ENCODE measurements around the gene GON7.
"Not testable (repeated sequence)": the region's sequence is repeated elsewhere in the genome, so short reads cannot be mapped to it uniquely, and the experiment has no call there.

GON7 gene

DNA sequence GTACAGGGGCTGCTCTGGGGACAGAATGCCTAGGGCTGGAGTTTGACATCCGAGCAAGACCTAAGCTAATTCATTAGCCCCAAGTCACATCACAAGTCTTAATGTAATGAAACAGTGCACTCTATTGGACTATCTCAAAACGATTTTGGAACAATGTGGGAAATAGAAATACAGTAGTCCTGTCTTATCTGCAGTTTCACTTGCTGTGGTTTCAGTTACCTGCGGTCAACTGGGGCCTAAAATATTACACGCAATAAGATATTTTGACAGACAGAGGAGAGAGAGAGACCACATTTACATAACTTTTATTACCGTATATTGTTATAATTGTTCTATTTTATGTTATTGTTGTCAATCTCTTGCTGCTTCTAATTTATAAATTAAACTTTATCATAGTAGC is 43.3 kb downstream of the GON7 start:
- DNase-seq (ENCODE audit: low read depth), result no peak
- no peak overlapping the region for H3K4me3 ChIP-seq (ENCODE audit: low read depth, low read length)
- TF ChIP-seq, protein P1, sequence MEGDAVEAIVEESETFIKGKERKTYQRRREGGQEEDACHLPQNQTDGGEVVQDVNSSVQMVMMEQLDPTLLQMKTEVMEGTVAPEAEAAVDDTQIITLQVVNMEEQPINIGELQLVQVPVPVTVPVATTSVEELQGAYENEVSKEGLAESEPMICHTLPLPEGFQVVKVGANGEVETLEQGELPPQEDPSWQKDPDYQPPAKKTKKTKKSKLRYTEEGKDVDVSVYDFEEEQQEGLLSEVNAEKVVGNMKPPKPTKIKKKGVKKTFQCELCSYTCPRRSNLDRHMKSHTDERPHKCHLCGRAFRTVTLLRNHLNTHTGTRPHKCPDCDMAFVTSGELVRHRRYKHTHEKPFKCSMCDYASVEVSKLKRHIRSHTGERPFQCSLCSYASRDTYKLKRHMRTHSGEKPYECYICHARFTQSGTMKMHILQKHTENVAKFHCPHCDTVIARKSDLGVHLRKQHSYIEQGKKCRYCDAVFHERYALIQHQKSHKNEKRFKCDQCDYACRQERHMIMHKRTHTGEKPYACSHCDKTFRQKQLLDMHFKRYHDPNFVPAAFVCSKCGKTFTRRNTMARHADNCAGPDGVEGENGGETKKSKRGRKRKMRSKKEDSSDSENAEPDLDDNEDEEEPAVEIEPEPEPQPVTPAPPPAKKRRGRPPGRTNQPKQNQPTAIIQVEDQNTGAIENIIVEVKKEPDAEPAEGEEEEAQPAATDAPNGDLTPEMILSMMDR (IDR thresholded peaks at IDR 0.05; ENCODE audit: low read depth, low read length, missing control alignments), result no peak

DNA sequence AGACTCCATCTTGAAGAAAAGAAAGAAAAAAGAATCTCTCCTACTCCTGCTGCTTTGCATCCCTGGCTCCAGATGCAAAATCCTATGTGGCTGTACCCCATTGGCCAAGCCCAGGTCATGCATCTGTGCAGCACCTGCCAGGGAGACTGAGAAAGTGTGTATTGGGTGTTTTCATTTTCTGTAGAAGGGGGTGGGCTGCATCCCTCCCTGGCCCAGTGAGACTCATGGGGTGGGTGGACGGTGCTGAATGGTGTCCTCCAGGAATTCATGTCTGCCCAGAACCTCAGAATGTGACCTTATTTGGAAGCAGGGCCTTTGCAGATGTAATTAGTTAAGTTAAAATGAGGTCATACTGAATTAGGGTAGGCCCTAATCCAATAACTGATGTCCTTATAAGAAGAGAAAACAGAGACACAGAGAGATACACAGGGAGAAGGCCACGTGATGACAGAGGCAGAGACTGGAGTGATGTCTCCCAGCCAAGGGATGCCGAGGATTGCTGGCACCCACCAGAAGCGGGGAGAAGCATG is 45.4 kb downstream of the GON7 start:
- TF ChIP-seq, protein P1 (IDR thresholded peaks at IDR 0.05; ENCODE audit: low read depth, low read length, missing control alignments), result no peak
- DNase-seq (ENCODE audit: low read depth), result no peak
- no peak overlapping the region for H3K4me3 ChIP-seq (ENCODE audit: low read depth, low read length)

DNA sequence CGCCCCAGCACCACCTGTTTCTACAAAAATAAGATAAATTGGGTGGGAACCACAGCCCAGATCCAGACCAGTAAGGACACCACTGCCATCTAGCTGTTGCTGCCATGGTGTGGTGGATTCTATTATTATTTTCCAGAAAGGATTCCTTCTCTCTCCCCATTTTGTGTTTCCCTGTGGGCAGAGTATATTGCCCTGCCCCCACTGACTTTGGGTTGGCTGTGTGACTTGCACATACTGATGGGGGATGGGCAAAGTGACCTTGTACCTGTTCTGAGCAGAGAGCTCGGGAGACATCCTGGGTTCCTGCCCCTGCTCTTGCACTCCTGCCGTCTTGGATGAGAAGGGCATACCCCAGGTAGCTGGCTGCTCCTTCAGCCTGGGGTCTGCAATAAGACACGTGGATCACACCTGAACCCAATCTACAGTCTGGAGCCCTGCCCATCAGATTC is 46.5 kb downstream of the GON7 start:
- no peak overlapping the region for H3K4me3 ChIP-seq (ENCODE audit: low read depth, low read length)
- TF ChIP-seq, protein P1 (IDR thresholded peaks at IDR 0.05; ENCODE audit: low read depth, low read length, missing control alignments), result peak; percentile 47
- DNase-seq (ENCODE audit: low read depth), result no peak

DNA sequence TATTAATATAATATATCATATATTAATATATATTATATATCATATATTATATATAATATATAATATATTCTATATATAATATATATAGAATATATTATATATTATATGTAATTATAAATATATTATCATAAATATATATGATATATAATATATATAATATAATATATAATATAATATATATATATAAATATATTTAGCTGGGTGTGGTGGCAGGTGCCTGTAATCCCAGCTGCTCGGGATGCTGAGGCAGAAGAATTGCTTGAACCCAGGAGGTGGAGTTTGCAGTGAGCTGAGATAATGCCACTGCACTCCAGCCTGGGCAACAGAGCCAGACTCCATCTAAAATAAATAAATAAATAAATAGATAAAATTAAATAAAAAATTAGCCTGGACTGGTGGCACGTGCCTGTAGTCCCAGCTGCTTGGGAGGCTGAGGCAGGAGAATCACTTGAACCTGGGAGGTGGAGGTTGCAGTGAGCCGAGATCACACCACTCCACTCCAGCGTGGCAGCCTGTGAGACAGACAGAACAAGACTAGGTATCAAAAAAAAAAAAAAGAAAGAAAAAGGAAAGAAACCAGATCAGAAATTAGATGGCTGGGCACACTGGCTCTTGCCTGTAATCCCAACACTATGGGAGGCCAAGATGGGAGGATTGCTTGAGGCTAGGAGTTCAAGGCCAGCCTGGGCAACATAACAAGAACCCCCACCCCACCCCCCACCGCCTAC is 47.1 kb downstream of the GON7 start:
- DNase-seq (ENCODE audit: low read depth); H3K4me3 ChIP-seq (ENCODE audit: low read depth, low read length): not testable (repeated sequence)

DNA sequence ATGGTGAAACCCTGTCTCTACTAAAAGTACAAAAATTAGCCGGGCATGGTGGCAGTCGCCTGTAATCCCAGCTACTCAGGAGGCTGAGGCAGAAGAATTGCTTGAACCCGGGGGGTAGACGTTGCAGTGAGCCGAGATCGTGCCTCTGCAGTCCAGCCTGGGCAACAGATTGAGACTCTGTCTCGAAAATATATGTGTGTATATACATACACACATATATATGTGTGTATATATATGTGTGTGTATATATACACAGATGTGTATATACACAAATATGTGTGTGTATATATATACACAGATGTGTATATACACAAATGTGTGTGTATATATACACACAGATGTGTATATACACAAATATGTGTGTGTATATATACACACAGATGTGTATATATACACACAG is 48.5 kb downstream of the GON7 start:
- not testable (repeated sequence) for H3K4me3 ChIP-seq (ENCODE audit: low read depth, low read length); DNase-seq (ENCODE audit: low read depth)

DNA sequence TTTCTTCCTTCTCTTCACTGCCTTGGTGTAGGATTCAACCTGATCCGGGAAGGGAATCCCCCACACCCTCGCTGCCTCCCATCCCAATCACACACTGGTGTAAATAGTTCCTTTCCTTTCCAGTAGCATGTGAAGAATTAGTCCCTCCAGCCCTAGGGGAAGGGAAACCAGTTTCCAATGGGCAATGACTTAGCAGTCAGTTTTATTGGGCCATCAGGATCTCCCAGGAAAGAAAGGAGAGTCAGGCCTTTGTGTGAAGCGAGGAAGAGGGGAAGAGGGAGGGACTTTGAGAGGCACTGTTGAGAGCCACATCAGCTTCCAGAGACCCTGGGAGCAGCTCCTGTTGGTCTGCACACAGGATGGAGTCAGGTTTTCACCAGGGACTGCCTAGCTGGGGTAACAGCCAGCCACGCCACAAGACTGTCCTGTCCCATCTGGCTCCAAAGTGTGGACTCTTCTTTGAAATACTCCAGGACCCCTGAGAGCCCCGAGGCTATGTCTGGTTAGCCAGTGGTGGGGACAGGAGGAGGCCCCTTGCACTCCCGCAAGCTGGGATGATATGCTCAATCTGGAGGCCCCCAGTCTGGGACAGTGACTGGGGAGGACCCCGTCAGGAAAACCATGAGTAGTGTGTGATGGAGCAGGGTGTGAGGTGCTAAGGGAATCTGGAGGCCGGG is 50.0 kb downstream of the GON7 start:
- DNase-seq (ENCODE audit: low read depth), result no peak
- H3K4me3 ChIP-seq (ENCODE audit: low read depth, low read length), result no peak overlapping the region
- TF ChIP-seq, protein P1 (IDR thresholded peaks at IDR 0.05; ENCODE audit: low read depth, low read length, missing control alignments), result no peak

DNA sequence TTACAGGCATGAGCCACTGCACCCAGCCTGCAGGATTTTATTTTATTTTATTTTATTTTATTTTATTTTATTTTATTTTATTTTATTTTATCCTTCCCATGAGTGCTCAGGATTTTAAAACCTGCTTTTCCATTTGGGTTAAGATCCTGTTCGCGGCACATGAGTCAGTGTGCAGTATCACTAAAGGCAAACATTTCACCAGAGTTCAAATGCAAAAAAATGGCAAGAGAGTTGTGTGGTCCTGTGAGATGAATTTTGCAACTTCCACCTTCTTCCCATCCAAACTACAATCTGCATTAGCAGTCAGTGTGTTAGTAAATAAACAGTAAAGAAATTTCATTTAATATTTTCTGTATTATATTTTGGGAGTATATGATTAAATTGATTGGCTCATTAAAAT is 51.2 kb downstream of the GON7 start:
- no peak overlapping the region for H3K4me3 ChIP-seq (ENCODE audit: low read depth, low read length)
- TF ChIP-seq, protein P1 (IDR thresholded peaks at IDR 0.05; ENCODE audit: low read depth, low read length, missing control alignments), result no peak
- no peak for DNase-seq (ENCODE audit: low read depth)

DNA sequence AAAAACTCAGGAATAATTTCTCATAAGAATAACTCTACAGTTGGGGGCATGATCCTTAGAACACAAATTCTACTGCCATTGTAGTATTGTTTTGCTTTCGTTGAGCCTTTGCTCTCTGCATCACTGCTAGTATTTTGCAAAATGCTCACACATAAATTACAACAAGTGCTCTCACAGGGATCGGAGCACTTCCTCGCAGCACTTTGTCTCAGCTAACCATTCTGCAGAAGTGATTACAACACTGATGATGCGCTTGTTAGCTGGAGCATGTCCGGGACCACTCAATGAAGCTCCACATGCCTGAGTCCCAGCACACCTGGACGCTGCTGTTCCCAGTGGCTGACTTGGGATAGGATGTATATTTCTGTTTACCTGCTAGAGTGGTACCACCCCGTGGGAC is 53.7 kb downstream of the GON7 start:
- TF ChIP-seq, protein P1 (IDR thresholded peaks at IDR 0.05; ENCODE audit: low read depth, low read length, missing control alignments), result no peak
- no peak overlapping the region for H3K4me3 ChIP-seq (ENCODE audit: low read depth, low read length)
- no peak for DNase-seq (ENCODE audit: low read depth)
